ENCODE results near the gene KATNAL1.

Gene KATNAL1

DNA sequence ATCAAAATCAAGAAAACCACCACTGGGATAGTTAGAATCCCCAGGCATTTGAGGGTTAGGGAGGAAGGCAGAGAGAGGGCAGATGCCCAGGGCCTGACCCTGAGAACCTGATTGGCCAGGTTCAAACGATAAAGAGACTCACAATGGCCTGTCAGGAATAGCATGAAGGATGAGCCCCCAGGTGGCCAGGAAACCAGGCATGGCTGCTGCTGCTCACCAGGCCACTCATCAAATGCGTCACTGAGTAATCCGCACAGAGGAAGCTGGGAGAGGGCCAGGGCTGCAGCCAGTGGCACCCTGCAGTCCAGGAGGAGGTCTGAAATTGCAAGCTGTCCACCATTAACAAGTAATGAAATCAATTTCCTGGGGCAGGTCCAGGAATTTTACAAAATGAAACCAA is 111.3 kb downstream of the KATNAL1 start:
- DNase-seq = no peak

DNA sequence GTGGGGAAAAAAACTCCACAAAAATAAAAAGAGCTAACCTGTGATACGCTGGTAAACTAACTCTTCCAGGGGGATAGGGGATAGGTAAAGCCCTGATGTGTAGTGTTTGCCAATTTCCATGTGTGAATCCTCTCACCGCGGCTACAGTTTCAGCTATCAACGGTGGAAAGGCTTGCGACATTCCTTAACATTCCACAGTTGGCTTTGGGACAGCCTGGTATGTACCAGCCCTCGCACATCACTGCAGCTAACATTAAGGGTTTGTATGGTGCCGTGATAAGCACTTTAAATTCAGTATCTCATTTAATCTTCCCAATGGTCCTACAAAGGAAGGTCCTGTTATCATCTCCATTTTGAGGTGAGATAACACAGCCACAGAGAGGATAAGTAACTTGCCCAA is 112.4 kb downstream of the KATNAL1 start:
- DNase-seq = no peak

DNA sequence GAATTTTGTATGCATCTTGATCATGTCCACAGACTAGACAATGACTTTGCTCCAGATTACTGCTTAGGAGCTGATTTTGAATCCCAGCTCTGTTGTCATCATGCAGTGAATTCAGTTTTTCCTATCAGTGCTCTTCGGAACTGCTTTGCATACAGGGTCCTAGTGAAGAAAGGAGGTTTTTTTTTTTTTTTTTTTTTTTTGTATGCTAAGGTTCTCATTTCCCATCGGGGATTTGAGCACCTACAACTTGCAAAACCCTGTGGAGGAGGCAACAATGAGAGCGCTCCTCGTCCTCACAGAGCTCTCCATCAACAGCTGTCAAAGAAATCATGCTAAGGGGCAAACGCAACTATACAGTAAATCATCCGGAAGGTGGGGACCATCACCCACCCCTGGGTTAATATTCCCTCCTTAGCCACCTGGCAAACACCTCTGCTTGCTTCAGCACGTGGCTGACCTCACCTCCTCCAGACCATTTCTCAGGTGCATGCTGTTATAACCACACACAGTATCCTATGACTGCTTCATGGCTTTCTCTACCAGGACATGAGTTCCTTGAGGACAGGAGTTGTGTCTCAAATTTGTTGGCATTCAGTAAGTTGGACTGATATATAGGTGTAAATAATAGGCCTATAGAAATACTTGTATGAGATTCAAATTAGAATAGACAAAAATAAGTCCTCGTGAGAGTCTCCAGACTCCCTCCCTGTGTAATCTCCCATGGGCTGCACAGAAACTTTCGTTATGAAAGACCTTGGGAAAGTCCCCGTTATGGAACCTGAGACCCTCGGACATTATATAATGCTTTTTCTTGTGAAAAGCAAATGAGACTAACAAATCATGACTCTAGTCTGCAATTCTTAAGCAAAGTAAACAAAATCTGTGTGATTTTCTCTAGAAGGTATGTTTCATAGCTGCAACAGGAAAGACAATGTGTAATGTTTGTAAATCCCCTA is 113.8 kb downstream of the KATNAL1 start:
- DNase-seq = no peak

DNA sequence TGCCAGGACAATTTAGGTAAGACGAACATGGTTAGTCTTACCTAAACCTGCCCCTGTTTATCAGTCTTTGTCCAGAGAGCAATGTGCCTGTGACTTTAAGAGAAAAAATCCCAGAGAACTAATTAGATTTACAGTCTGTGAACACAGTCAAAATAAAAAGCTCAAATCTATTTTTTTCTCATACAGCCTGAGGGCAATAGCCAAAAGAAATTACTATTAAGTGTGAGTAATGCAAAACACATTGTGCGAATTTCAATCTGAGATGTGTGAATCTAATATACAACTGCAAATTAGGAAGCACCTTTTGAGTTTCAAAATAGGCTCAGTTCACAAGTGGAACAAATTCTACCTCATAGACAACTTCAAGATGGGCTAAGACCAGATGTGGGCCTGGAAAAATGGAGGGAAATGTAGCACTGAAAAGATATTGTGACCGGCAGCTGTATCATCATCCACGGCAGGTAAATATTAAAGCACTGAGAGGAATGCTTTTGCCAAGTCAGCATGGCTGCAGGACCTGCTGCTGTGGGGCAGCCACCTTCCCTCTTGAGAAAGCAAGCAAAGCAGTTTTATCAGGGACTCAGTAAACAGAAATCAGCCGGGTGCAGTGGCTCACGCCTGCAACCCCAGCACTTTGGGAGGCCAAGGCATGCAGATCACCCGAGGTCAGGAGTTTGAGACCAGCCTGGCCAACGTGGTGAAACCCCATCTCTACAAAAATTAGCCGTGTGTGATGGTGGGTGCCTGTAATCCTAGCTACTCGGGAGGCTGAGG is 114.8 kb downstream of the KATNAL1 start:
- DNase-seq = no peak

DNA sequence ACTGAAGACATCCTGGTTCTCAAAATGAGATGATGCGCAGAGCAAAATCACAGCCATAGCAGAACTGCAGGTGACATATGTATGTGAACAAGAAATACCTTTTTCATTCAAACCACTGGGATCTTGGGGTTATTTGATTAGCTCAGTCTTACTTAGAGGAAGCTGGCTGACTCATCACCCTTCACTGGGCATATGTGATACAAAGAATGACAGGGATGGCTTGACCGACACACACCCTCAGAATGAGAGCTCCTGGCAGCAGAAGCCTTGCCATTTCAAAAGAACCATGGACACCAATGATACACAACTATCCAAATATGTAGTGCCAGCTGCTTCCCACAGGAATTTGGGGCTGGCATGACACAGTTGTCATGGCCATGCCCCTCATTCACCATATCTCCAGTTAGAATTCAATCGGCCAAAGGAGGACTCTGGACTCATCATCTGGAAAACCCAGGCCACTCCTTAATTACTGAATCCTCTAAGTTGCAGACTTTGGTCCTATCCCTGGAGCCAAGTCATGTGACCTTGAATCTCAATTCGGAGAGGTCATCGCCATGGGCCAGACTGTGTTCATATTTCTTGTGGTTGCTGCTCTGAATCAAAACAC is 115.8 kb downstream of the KATNAL1 start:
- DNase-seq = no peak

DNA sequence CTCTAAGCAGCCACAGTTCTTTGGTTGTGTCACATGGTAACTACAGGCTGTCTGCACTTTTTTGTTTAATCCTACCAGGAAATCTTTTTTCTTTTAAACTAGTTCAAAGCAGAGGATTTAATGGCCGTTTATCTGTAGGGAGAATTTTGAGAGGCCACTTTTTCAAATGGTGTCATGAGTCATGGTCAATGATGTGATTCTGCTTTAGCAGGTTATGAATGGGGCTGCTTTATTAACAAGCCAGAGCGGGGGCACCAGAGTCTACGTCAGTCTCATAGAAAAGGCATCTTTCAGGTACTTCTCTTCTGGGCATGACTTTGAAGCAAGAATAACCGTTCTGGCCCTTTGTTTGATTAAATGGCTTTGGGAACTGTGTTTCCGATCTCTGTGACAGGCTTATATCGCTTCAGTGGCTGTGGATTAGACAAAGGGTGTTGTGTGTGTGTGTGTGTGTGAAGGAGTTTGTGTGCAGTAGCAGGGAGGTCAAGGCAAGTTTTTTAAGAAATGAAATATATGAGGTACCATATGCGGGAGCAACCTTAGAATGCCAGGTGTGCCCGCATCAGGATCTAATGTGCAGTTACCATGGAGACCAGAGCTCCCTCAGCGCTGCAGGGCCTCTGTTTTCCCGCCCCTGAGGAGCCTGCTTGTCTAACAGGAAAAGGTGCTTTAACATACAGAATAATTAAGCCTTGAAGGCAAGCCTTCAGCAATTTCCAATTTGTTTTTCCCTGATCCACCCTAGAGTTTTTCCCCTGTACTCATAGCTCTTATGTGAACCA is 120.5 kb downstream of the KATNAL1 start:
- no peak for DNase-seq

DNA sequence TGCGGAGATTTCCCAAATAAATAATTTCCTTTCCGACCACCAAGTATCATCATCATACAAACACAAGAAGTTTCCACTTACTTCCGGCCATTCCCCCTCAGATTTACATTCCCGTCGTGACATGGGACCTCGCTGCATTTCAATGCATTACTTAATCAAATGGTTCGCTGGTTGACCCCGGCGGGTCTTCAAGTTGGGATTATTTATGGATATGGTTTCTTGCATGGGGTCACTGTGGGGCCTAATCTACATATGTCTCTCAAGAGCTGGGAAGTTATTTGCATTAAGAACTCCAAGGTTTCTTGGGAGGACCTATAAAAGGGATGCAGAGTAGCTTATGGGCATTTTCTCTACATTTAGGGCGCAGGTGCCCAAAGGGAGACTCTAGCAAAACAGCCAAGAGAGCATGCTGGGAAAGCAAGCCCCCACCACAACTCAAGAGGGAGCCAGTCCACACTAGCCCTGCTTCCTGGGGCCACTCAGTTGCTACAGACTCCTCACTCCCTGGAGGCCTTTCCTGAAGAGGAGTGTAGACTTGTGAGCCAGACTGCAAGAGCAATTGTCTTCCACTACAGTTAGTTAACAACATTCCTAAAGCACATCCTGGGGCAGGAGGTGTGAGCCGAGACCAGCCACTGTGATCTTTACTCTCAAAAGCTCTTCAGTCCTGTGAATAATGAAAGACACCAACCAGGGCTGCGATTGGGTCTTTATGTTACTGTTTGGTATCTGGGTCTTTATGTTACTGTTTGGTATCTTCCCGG is 125.3 kb downstream of the KATNAL1 start:
- no peak for DNase-seq

DNA sequence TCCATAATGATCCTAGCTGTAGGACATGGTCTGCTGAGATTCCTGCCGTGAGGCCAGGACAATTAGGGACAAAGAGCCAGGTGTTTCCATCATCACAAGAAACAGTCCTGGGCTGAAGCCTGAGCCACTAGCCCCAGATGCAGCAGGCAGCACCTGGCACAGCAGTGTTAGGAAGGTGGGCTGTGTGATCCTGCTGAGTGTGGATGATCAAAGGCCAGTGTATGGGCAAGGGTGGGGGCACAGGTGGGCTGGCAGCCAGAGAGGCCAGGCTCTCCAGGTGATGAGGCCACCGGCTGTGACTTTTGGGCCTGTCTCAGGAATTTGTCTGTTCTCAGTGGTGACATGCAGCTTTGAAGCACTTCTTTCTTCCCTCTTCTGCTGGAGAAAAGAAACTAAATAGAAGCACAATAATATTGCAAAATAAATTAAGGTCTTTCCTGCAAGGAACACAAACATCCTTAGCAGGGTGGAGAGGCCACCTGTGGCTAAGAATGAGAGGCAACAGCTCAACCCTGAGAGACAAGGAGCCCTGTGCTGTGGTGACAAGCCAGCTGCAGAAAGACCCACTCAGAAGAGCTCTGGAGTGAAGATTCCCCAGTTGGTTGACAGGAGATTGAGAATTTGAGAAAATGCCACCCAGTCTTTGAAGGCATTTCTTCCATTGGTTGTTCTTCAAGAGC is 127.6 kb downstream of the KATNAL1 start:
- DNase-seq = no peak

DNA sequence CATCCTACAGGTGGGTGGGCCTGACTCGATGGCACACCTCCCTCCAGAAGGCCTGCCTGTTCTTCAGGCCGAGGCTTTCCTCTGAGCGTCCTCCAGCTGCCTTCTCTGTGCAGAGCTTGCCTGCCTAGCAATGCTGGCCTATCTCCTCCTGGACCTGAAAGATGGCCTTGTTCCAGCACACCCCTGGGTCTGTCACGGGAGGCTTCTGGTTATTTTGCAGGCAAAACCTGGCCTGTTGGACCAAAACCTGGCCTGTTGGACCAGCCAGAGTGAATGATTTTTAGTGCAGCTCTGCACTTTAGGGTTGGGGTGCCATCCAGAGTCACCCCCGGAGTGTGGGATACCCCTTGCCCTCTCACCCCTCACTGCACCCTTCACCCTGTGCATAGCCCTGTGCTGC is 128.4 kb downstream of the KATNAL1 start:
- no peak for DNase-seq

DNA sequence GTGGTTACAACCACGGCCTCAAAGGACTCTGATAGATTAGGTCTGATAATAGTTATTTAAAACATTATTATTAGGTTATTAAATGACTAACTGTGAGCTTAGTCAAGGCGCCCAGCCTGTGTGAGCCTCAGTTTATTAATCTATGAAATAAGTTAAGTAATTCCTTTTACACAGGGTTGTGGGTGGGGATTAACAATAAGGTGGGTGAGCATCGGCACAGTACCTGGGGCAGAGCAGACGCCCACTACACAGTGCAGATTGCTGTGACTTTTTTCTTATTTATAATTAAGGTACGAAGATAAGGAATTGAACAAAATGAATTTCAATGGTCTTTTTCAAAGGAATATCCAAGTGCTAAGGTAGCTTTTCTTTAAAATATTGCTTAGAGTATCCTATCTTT is 132.2 kb downstream of the KATNAL1 start:
- DNase-seq = no peak

DNA sequence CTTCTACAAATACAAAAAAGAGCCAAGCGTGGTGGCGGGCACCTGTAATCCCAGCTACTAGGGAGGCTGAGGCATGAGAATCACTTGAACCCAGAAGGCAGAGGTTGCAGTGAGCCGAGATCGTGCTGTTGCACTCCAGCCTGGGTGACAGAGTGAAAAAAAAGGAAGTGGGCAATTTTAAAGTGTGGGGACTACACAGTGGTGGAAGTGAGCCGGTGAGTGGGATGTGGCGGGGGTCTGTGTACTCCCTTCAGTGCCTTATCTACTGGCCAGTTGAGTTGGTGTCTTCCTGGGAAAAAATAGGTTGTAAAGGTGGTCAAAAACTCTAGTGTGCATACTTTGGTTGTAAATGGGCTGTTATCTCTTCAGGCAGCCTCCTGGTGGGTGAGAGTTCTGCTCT is 133.1 kb downstream of the KATNAL1 start:
- peak; percentile 51 for DNase-seq

DNA sequence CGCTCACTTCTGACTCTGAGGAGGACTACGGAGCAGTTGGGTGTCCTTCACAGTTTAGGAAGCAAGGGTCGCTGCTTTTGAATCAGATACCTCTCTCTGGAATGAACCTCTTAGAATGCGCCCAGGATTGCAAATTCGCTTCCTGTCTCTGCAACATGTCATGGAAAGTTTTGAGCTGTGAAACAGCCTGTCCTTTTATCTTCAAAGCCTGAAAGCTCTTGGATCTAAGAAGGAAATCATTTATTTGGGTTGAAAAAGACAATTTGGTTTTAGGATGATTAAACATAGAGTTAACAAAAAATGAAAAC is 134.1 kb downstream of the KATNAL1 start:
- no peak for DNase-seq

DNA sequence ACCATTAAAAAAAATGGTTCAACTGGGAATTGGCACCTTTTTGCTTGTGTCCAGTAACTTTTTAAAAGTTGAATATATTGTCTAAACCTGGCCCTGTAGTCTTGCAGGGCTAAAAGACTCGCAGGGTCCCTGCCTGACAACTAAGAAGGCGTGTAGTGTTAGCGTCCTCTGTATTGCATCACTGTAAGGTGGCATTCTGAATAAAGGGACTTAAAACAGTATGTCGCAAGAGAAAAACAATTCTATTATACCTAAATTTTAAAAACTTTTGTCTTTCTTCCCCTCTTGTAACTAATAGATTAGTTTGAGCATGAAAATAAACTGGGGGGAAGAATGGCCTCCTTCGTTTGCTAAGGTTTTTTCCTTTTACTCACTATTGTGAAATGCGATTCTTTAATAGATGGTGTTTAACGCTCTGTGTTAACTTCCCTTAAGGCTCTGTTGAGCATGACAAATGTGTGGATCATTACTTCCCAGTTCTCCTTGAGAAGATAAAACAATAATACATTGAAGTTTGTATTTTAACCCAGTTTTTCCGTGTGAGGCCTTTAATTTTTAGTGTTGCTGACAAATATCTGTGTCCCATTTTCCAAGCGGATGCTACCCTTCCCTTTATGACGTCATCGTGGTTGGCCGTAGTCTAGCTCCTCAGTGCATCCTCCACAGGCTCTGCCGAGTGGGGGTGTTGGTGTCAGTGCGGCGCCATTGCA is 134.6 kb downstream of the KATNAL1 start:
- peak; percentile 13 for DNase-seq

DNA sequence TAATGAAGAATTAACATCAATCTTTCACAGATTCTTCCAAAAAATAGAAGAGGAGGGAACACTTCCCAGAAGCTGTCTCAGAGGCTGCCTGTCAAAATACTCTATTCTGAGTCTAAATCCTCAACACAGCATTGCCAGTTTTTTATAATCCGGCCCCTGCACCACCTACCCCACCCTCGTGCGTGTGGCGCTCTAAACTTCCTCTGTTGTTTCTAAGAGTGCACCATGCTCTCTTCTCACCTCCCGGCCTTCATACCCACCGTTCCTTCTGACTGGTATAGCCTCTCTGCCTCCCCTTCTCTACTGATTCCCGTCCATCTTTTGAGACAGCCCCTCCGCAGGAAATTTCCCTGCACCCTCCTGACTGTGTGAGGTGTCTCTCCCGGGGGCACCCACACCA is 136.8 kb downstream of the KATNAL1 start:
- DNase-seq = no peak

DNA sequence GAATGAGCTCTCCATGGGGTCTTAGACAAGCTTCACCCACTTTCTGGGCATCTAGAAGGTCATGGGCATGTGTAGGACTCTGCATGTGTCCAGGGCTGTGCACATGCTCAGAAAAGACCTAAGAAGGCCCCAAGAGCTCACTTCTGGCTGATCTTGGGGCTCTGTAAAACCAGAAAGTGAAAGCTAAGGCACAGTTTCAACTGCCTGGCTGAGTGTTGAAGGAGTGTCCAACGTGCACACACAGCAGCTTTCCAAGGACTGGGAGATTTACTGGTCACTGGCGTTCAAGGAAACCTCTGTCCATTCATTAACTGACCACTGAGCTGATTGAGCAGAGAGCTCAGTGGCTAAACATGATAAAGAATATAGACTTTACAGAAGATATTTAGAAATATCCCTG is 137.9 kb downstream of the KATNAL1 start:
- no peak for DNase-seq

DNA sequence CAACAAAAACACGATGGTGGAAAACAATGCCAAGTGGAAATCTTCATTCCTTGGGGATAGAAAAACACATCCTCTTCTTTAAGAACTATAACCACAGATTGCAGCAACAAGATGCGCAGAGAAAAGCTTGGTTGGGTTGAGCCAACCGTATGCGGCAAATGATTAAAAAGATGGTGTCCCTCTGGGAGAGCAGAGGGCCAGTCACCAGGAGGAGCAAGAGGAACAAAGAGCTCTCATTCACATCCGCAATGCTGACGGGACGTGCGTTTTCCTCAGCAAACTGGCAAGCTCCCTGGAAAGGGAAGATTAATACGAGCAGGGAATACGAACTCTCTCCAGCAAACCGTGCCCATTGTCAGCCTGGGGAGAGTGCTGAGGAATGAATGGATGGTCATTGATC is 141.6 kb downstream of the KATNAL1 start:
- no peak for DNase-seq

DNA sequence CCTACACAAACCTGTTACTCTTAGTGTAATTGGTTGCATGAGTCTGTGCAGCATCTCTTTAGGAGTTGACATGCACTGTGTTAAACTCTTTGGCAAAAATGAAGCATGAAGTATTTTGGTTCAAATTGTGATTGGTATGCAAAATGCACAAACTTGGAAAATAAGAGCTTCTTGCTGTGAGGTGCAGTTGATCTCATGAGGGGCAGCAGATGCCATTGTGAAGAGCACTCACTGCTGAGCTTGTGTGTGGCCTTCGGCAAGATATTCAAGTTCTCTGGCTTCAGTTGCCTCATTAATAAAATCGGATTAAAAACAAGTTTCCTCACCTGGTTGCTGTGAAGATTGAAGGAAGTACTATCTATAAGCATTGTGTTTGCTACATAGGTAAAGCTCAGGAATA is 142.3 kb downstream of the KATNAL1 start:
- DNase-seq = no peak

DNA sequence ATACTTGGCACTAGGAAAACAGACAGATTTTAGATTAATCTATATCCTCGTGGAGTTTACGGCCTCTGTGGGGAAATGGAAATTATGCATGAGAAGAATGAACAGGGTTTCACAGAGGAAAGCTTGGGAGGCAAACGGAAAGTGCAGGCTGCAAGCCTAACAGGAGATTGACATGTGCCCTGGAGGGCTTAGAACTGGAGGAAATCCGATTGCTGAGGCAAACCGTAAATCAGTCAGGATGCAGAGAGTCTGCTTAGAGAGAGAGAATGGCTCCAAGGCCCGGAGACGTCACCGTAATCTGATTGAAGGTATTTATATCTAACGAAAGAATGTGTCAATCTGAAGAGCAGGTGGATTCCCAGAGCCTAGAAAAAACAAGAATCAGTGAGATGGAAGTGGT is 143.2 kb downstream of the KATNAL1 start:
- peak; percentile 20 for DNase-seq

DNA sequence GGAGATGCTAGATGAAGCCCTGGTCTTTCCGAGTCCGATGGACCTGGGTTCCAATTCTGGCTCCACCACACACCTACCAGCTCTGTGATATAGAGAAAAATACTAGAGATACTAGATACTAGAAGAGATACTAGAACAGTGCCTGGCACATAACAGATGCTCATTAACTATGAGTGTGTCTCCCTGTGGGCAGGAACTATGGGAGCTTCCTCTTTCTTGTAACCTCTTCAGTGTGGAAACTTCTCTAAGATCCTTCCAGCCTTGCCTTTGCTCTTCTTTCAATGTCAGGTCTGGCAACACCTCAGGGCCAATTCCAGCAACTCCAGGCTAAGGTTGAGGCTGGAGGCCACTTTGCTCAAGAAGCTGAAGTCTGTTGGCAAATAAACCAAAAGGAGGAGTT is 143.9 kb downstream of the KATNAL1 start:
- DNase-seq = peak; percentile 41

DNA sequence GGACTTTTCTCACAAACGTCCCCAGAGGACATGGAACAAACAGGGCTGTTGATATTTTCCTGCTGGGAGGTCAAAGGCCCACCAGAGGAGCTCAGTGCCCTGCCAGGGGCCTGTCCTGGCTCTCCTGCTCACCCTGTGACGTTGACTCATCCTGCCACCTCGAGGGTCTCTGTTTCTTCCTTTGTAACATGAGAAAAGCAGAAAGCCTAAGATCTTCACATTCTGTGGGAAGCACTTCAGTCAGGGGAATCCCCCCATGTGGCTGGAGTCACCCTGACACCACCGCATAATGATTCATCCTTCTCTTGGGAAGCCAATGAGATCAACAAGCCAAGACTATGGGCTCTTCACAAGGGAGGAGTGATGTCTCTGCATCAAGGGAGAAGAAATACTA is 147.9 kb downstream of the KATNAL1 start:
- no peak for DNase-seq
